ENCODE data around the gene GART.

The GART gene

GRCh38 chr21:33491373-33492102 lies 50.4 kb downstream of the GART start, which contains the start of gene DNAJC28:
DNAJC28 (minus strand) TSS chr21:33491716; CDS start chr21:33489393, 2,323 bp downstream.
- peak within 1 kb of the TSS; percentile 67 for H3K4me3 ChIP-seq (ENCODE audit: low read length)
- peak; percentile 67 for DNase-seq (ENCODE audit: low read depth)
- no peak for TF ChIP-seq CTCF (conservative IDR thresholded peaks at IDR 0.05; ENCODE audit: low read depth, low read length)

- H3K4me3 ChIP-seq (ENCODE audit: low read length), result peak overlapping the region; percentile 67
- no peak for DNase-seq (ENCODE audit: low read depth)
- no peak for TF ChIP-seq CTCF (conservative IDR thresholded peaks at IDR 0.05; ENCODE audit: low read depth, low read length)
These were observed 50.9 kb downstream of the GART start for GRCh38 chr21:33490991-33491372.

GRCh38 chr21:33488936-33489335 lies 53.0 kb downstream of the GART start:
- DNase-seq (ENCODE audit: low read depth), result no peak
- no peak for TF ChIP-seq CTCF (conservative IDR thresholded peaks at IDR 0.05; ENCODE audit: low read depth, low read length)
- H3K4me3 ChIP-seq (ENCODE audit: low read length), result no peak overlapping the region

GRCh38 chr21:33487996-33488395 lies 53.9 kb downstream of the GART start:
- DNase-seq (ENCODE audit: low read depth), result no peak
- H3K4me3 ChIP-seq (ENCODE audit: low read length), result no peak overlapping the region
- TF ChIP-seq CTCF (conservative IDR thresholded peaks at IDR 0.05; ENCODE audit: low read depth, low read length), result no peak

- DNase-seq (ENCODE audit: low read depth), result no peak
- no peak for TF ChIP-seq CTCF (conservative IDR thresholded peaks at IDR 0.05; ENCODE audit: low read depth, low read length)
- no peak overlapping the region for H3K4me3 ChIP-seq (ENCODE audit: low read length)
These were observed 60.5 kb downstream of the GART start for GRCh38 chr21:33481314-33481943.

GRCh38 chr21:33480481-33481103 lies 61.3 kb downstream of the GART start:
- peak overlapping the region; percentile 86 for H3K4me3 ChIP-seq (ENCODE audit: low read length)
- no peak for TF ChIP-seq CTCF (conservative IDR thresholded peaks at IDR 0.05; ENCODE audit: low read depth, low read length)
- DNase-seq (ENCODE audit: low read depth), result no peak

All from retinal pigment epithelial cell (primary cell).